Gastroesophageal sphincter (tissue), 4 donors: ENCODE results near the gene MPPED1. TPM values are rescaled to one million over a fixed set of nuclear protein-coding genes. Genes with fewer than 3 reads are reported as not detected.

Experiments used
- ATAC-seq: fragments of 150-250 bp; one replicate; pipeline ENCODE4 v1.9.1; 2016; ENCODE audit warnings: mild to moderate bottlenecking, moderate library complexity
- H3K27ac ChIP-seq, 4 donors: fragments of 200-600 bp; sonication (generic) in 3 of 4; 1 replicate in 3 of 4; 2 replicates in 1 of 4; pipeline ENCODE4 v1.5.1; 2016 to 2019
- H3K27me3 ChIP-seq: fragments of 200-600 bp; sonication (generic); one replicate; pipeline ENCODE4 v1.5.1; 2019
- H3K36me3 ChIP-seq, 2 donors: fragments of 200-600 bp; sonication (generic); one replicate each; pipeline ENCODE4 v1.5.1; 2019; ENCODE audit warnings: control low read depth in 1 of 2
- H3K4me1 ChIP-seq, 3 donors: fragments of 200-600 bp; sonication (generic); 1 replicate in 2 of 3; 2 replicates in 1 of 3; pipeline ENCODE4 v1.5.1; 2016 to 2019; ENCODE audit warnings: control low read depth in 2 of 3
- H3K4me3 ChIP-seq, 2 donors: fragments of 200-600 bp; sonication (generic); one replicate each; pipeline ENCODE4 v1.5.1; 2019; ENCODE audit warnings: mild to moderate bottlenecking in 1 of 2, moderate library complexity in 1 of 2
- H3K9me3 ChIP-seq, 3 donors: fragments of 200-600 bp; sonication (generic); one replicate each; pipeline ENCODE4 v1.5.1; 2017 to 2019; ENCODE audit warnings: control low read depth in 2 of 3
- EP300 ChIP-seq: sonication (generic); formaldehyde crosslinking; IDR thresholded peaks from one replicate; pipeline ENCODE4 v1.6.1; 2017; ENCODE audit warnings: antibody characterized with exemption, mild to moderate bottlenecking
- POLR2A ChIP-seq, 2 donors: fragments of 450-650 bp; IDR thresholded peaks; one replicate each; pipeline ENCODE4 v1.6.1; 2017; ENCODE audit warnings: antibody characterized with exemption in 2 of 2, mild to moderate bottlenecking in 2 of 2, moderate library complexity in 1 of 2
- POLR2AphosphoS5 ChIP-seq: sonication (generic); formaldehyde crosslinking; IDR thresholded peaks from one replicate; pipeline ENCODE4 v1.6.1; 2017; ENCODE audit warnings: antibody characterized with exemption
- WGBS, 2 donors: methylation state at CpG; one replicate each; pipeline ENCODE4 v1.1.5; 2018; ENCODE audit warnings: low coverage in 1 of 2; 5-methylcytosine and 5-hydroxymethylcytosine counted together
- total RNA-seq, 4 donors: library from RNA; depleted of rRNA; stranded (reverse); fragments of >200 nt; gene quantifications; one replicate each; pipeline ENCODE4 v1.1.0, GENCODE V29; 2016
- TF ChIP-seq, protein P1 (sequence below), 4 experiments: fragments of 200-600 bp in 2 of 4; fragments of 450-650 bp in 2 of 4; sonication (generic) in 1 of 4; IDR thresholded peaks; one replicate each; pipeline ENCODE4 v1.5.1; 2017 to 2019; ENCODE audit warnings: antibody characterized with exemption in 4 of 4, mild to moderate bottlenecking in 2 of 4, moderate library complexity in 2 of 4

Gene MPPED1
- total RNA-seq, 4 donors from 2014 or later = 0.13 TPM; not detected in 3

DNA sequence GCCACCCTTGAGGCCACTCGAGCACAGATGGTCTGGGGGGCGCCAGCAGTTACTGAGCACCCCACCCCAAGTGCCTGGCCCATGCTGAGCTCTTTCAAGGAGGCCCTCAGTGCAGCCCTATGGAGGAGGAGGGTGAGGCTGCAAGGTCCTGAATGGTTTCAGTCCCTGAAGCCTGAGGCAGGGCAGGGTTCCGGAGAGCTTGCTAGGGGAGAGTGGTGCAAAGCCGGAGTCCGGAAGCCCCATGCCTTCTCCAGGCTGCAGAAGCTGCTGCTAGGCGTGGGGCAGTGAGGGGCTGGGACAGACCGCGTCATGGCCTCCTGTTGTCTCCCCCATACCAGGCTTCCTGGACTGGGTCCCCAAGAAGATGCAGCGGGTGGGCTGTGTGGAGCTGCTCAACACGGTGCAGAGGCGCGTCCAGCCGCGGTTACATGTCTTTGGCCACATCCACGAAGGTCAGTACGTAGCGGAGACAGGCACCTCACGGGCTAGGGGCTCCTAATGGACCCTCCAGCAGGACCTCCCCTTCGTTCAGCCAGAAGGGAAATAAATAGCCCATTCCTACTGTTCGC, 90.6 kb downstream of the MPPED1 start:
- no peak for ATAC-seq
- H3K9me3 ChIP-seq = no peaks in the 10 kb centered on the region
- 100% methylated on average over 1 of the region's 20 CpGs; no CpG with 5 or more reads in 1 of the 2 donors for WGBS, 2 donors
- H3K27ac ChIP-seq = no peak overlapping the region
- no peaks in the 10 kb centered on the region for H3K36me3 ChIP-seq
- no peaks in the 10 kb centered on the region for H3K4me1 ChIP-seq
- peaks cover 16% of the 10 kb centered on the region for H3K27me3 ChIP-seq
- H3K4me3 ChIP-seq = no peak overlapping the region
- no peak for TF ChIP-seq POLR2A (IDR thresholded peaks at IDR 0.05)
- TF ChIP-seq EP300 = no peak
- TF ChIP-seq, protein P1, sequence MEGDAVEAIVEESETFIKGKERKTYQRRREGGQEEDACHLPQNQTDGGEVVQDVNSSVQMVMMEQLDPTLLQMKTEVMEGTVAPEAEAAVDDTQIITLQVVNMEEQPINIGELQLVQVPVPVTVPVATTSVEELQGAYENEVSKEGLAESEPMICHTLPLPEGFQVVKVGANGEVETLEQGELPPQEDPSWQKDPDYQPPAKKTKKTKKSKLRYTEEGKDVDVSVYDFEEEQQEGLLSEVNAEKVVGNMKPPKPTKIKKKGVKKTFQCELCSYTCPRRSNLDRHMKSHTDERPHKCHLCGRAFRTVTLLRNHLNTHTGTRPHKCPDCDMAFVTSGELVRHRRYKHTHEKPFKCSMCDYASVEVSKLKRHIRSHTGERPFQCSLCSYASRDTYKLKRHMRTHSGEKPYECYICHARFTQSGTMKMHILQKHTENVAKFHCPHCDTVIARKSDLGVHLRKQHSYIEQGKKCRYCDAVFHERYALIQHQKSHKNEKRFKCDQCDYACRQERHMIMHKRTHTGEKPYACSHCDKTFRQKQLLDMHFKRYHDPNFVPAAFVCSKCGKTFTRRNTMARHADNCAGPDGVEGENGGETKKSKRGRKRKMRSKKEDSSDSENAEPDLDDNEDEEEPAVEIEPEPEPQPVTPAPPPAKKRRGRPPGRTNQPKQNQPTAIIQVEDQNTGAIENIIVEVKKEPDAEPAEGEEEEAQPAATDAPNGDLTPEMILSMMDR (IDR thresholded peaks at IDR 0.05) = no peak
- TF ChIP-seq POLR2AphosphoS5 = no peak

DNA sequence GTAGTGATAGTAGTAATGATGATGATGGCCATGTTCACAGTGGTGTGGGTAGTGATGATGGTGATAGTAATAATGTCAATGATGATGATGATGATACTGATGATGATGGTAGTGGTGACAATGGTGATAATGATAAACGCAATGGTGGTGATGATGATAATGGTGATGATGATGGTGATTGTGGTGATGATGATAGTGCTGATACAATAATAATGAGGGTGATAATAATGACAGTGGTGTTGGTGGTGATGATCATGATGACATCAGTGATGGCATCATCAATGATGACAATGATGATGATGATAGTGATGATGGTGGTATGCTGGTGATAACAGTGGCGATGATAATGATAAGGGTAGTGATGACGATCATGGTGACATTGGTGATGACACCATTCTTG, 92.3 kb downstream of the MPPED1 start:
- Histone ChIP-seq H3K4me1 (no peaks in the 10 kb centered on the region), H3K36me3 (no peaks in the 10 kb centered on the region), H3K4me3 (no peak overlapping the region), H3K27me3 (peaks cover 16% of the 10 kb centered on the region), H3K9me3 (no peaks in the 10 kb centered on the region), H3K27ac (no peak overlapping the region)
- WGBS, 2 donors = 87 to 100% methylated on average over 3 of the region's 3 CpGs
- no peak for TF ChIP-seq POLR2A (IDR thresholded peaks at IDR 0.05)
- TF ChIP-seq, protein P1 (IDR thresholded peaks at IDR 0.05) = no peak
- no peak for TF ChIP-seq POLR2AphosphoS5
- TF ChIP-seq EP300 = no peak
- ATAC-seq = no peak

DNA sequence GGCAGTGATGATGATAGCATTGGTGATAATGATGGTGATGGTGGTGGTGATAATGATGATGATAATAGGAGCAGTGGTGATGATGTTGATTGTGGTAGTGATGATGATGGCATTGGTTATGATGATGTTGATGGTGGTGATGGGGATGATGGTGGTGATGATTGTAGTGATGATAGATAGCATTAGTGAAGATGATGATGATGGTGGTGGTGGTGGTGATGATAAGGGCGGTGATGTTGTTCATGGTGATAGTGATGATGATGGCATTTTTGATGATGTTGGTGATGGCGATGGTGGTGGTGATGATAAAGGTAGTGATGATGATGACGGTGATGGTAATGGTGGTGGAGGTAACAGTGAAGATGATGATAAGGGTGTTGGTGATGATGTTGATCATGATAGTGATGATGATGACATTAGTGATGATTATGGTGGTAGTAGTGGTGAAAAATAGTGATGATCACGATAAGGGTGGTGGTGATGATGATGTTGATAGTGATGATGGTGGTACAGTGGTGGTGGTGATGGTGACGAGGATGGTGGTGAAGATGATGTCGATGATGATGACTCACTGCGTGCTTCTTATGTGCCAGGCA, 93.0 kb downstream of the MPPED1 start:
- 87 to 91% methylated on average over 7 of the region's 7 CpGs for WGBS, 2 donors

DNA sequence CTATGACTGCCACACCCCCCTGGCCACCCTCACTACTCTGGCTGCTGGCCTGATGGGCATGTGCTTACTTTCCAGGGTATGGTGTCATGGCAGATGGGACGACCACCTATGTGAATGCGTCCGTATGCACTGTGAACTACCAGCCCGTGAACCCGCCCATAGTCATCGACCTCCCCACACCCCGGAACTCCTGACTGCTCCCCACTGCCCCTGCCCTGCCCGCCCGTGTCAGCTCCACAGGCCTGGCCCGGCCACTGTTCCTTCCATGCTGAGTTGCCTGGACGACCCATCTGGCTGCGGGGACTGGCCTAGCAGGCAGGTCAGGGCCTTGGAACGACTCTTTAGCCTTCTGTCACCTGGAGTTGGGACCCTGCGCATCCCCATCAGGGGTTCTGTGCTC, 93.6 kb downstream of the MPPED1 start:
- H3K27ac ChIP-seq = no peak overlapping the region
- H3K9me3 ChIP-seq = no peaks in the 10 kb centered on the region
- no peaks in the 10 kb centered on the region for H3K36me3 ChIP-seq
- H3K4me3 ChIP-seq = no peak overlapping the region
- ATAC-seq = no peak
- no peak for TF ChIP-seq POLR2AphosphoS5
- TF ChIP-seq, protein P1 (IDR thresholded peaks at IDR 0.05) = no peak
- no peak for TF ChIP-seq EP300
- TF ChIP-seq POLR2A (IDR thresholded peaks at IDR 0.05) = no peak
- H3K4me1 ChIP-seq = no peaks in the 10 kb centered on the region
- WGBS, 2 donors = 100% methylated on average over 1 of the region's 14 CpGs; no CpG with 5 or more reads in 1 of the 2 donors
- H3K27me3 ChIP-seq = peaks cover 24% of the 10 kb centered on the region

More for the DNA sequence above, 93.0 kb downstream of the MPPED1 start:
- H3K36me3 ChIP-seq = no peaks in the 10 kb centered on the region
- TF ChIP-seq POLR2AphosphoS5 (no peak), POLR2A (IDR thresholded peaks at IDR 0.05) (no peak), EP300 (no peak)
- TF ChIP-seq, protein P1 (IDR thresholded peaks at IDR 0.05) = no peak
- H3K9me3 ChIP-seq = no peaks in the 10 kb centered on the region
- H3K4me1 ChIP-seq = no peaks in the 10 kb centered on the region
- H3K4me3 ChIP-seq = no peak overlapping the region
- H3K27ac ChIP-seq = no peak overlapping the region
- ATAC-seq = no peak
- H3K27me3 ChIP-seq = peaks cover 17% of the 10 kb centered on the region

DNA sequence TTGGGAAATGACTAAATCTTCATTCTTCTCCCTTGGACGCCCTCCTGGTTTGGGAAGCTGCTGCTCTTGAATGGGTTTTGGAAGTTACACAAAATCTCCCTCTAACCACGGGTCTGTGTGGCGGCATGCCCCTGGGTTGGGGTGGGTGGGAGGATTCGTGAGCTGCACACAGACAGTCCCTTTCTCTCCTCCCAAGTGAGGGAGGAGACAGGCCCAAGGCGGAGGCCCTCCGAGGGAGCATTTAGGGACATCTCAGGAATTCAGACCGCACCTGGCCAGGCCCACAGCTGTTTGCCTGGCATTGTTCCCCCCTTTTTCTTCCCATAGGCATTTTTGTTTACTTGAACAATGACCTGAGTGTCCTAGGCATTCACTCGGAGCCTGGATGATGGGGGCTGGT, 94.1 kb downstream of the MPPED1 start:
- no peak overlapping the region for H3K4me3 ChIP-seq
- WGBS, 2 donors = 73 to 88% methylated on average over 3 to 5 of the region's 8 CpGs
- H3K9me3 ChIP-seq = no peaks in the 10 kb centered on the region
- no peak overlapping the region for H3K27ac ChIP-seq
- no peaks in the 10 kb centered on the region for H3K36me3 ChIP-seq
- peaks cover 28% of the 10 kb centered on the region for H3K27me3 ChIP-seq
- H3K4me1 ChIP-seq = no peaks in the 10 kb centered on the region
- TF ChIP-seq POLR2A (IDR thresholded peaks at IDR 0.05) = no peak
- TF ChIP-seq, protein P1 (IDR thresholded peaks at IDR 0.05) = no peak
- no peak for TF ChIP-seq POLR2AphosphoS5
- TF ChIP-seq EP300 = no peak
- no peak for ATAC-seq
